GM12892 (cell line): ENCODE data around the gene ARMC9.

ENCODE experiments used
- DNase-seq: peaks from one replicate; pipeline ENCODE4 v3.0.0; 2011; ENCODE audit not compliant: insufficient read length
- FAIRE-seq: peaks from 2 replicates; lab custom pipeline; 2011; peaks lifted over from hg19 to GRCh38; lab: Jason Lieb, UNC
- POLR2A ChIP-seq: IDR thresholded peaks from 2 replicates; pipeline ENCODE4 v1.6.1; 2011; ENCODE audit warnings: low read depth, low read length, control low read depth
- POLR2AphosphoS5 ChIP-seq: IDR thresholded peaks from 2 replicates; pipeline ENCODE4 v1.6.1; 2011; ENCODE audit warnings: low read depth, low read length, control low read depth
- TAF1 ChIP-seq: IDR thresholded peaks from 2 replicates; pipeline ENCODE4 v1.6.1; 2011; ENCODE audit warnings: low read depth, mild to moderate bottlenecking, control low read depth, low read length, borderline replicate concordance

ARMC9 gene

GRCh38 chr2:231184319-231184718, 14.1 kb upstream of the ARMC9 start:
- FAIRE-seq (no peak), DNase-seq (no peak)
- no peak for TF ChIP-seq POLR2A
- TF ChIP-seq TAF1 = no peak
- TF ChIP-seq POLR2AphosphoS5 = no peak

- FAIRE-seq = no peak
- DNase-seq = no peak
Observed at GRCh38 chr2:231185050-231185725, 13.2 kb upstream of the ARMC9 start.

GRCh38 chr2:231185886-231186285, 12.5 kb upstream of the ARMC9 start:
- DNase-seq (no peak), FAIRE-seq (no peak)
- no peak for TF ChIP-seq TAF1
- no peak for TF ChIP-seq POLR2AphosphoS5
- TF ChIP-seq POLR2A = no peak

More at GRCh38 chr2:231185050-231185725, 13.2 kb upstream of the ARMC9 start:
- TF ChIP-seq POLR2AphosphoS5 (no peak), TAF1 (no peak), POLR2A (no peak)

- no peak for FAIRE-seq
- DNase-seq = no peak
- TF ChIP-seq POLR2A (no peak), TAF1 (no peak)
Observed at GRCh38 chr2:231186325-231186724, 12.1 kb upstream of the ARMC9 start.

GRCh38 chr2:231187736-231188505, 10.5 kb upstream of the ARMC9 start:
- DNase-seq = no peak
- TF ChIP-seq POLR2A (no peak), POLR2AphosphoS5 (no peak), TAF1 (no peak)
- FAIRE-seq = no peak

GRCh38 chr2:231188506-231189170, 9.8 kb upstream of the ARMC9 start:
- TF ChIP-seq POLR2A (no peak), POLR2AphosphoS5 (no peak), TAF1 (no peak)
- DNase-seq (no peak), FAIRE-seq (no peak)

- DNase-seq (no peak), FAIRE-seq (no peak)
- TF ChIP-seq POLR2A (no peak), POLR2AphosphoS5 (no peak), TAF1 (no peak)
Observed at GRCh38 chr2:231189171-231189530, 9.3 kb upstream of the ARMC9 start.

- TF ChIP-seq POLR2A (no peak), POLR2AphosphoS5 (no peak), TAF1 (no peak)
- DNase-seq (no peak), FAIRE-seq (no peak)
Observed at GRCh38 chr2:231189571-231190495, 8.6 kb upstream of the ARMC9 start.

GRCh38 chr2:231190531-231191197, 7.8 kb upstream of the ARMC9 start:
- no peak for FAIRE-seq
- TF ChIP-seq TAF1 (no peak), POLR2AphosphoS5 (no peak), POLR2A (no peak)

GRCh38 chr2:231191896-231192872, 6.2 kb upstream of the ARMC9 start:
- TF ChIP-seq TAF1 = no peak
- TF ChIP-seq POLR2A = no peak
- no peak for TF ChIP-seq POLR2AphosphoS5
- FAIRE-seq = no peak
- no peak for DNase-seq

More at GRCh38 chr2:231190531-231191197, 7.8 kb upstream of the ARMC9 start:
- DNase-seq = no peak
